NCI-H128 (cell line): ENCODE measurements around the gene TRIM66.
"Not testable (repeated sequence)": the region's sequence is repeated elsewhere in the genome, so short reads cannot be mapped to it uniquely, and the experiment has no call there.

Experiments used
- DNase-seq: peaks from one replicate; lab custom pipeline; 2025; ENCODE audit not compliant: unreplicated experiment; lab: John Stamatoyannopoulos, UW

The TRIM66 gene

GRCh38 chr11:8692417-8692816, 10.0 kb upstream of the TRIM66 start:
- no peak for DNase-seq

- no peak for DNase-seq
Observed at GRCh38 chr11:8691601-8692000, 9.1 kb upstream of the TRIM66 start.

GRCh38 chr11:8690374-8691342, 8.2 kb upstream of the TRIM66 start:
- no peak for DNase-seq

- no peak for DNase-seq
Observed at GRCh38 chr11:8689726-8690255, 7.3 kb upstream of the TRIM66 start.

- peak; percentile 87 for DNase-seq
Observed at GRCh38 chr11:8688414-8689362, 6.2 kb upstream of the TRIM66 start.

GRCh38 chr11:8686325-8686724, 3.9 kb upstream of the TRIM66 start:
- no peak for DNase-seq

- no peak for DNase-seq
Observed at GRCh38 chr11:8685820-8686219, 3.4 kb upstream of the TRIM66 start.

GRCh38 chr11:8685306-8685705, 2.8 kb upstream of the TRIM66 start:
- DNase-seq, result no peak

- DNase-seq, result no peak
Observed at GRCh38 chr11:8684600-8685290, 2.3 kb upstream of the TRIM66 start.

- DNase-seq, result no peak
Observed at GRCh38 chr11:8683115-8683807, 796 bp upstream of the TRIM66 start.

- DNase-seq, result no peak
Observed at GRCh38 chr11:8681837-8682302, 595 bp downstream of the TRIM66 start.

- DNase-seq, result no peak
Observed at GRCh38 chr11:8679006-8679405, 3.5 kb downstream of the TRIM66 start.

- no peak for DNase-seq
Observed at GRCh38 chr11:8676458-8676857, 6.0 kb downstream of the TRIM66 start.

- DNase-seq, result no peak
Observed at GRCh38 chr11:8674859-8675258, 7.6 kb downstream of the TRIM66 start.

GRCh38 chr11:8672346-8672745, 10.1 kb downstream of the TRIM66 start:
- DNase-seq, result no peak

- no peak for DNase-seq
Observed at GRCh38 chr11:8671651-8672062, 10.8 kb downstream of the TRIM66 start.

GRCh38 chr11:8671193-8671612, 11.3 kb downstream of the TRIM66 start:
- no peak for DNase-seq

GRCh38 chr11:8670081-8670480, 12.4 kb downstream of the TRIM66 start:
- not testable (repeated sequence) for DNase-seq

GRCh38 chr11:8665222-8665621, 17.2 kb downstream of the TRIM66 start:
- DNase-seq, result no peak
